K562 (cell line): ENCODE results near the gene LRP1-AS. TPM values are rescaled to one million over a fixed set of nuclear protein-coding genes. Genes with fewer than 3 reads are reported as not detected.

Source experiments
- ADNP ChIP-seq: fragments of 200-800 bp; sonication (Bioruptor generic); IDR thresholded peaks from 2 replicates; pipeline ENCODE4 v1.6.1; 2016; ENCODE audit warnings: missing genetic modification characterization, missing compliant biosample characterization
- ARHGAP35 ChIP-seq: fragments of 450-650 bp; IDR thresholded peaks from 2 replicates; pipeline ENCODE4 v1.6.1; 2018; ENCODE audit not compliant: partially characterized antibody
- BCOR ChIP-seq: fragments of 450-650 bp; IDR thresholded peaks from 2 replicates; pipeline ENCODE4 v1.6.1; 2016
- ETV1 ChIP-seq: fragments of 450-650 bp; conservative IDR thresholded peaks from 2 replicates; pipeline ENCODE4 v1.6.1; 2016; ENCODE audit warnings: missing genetic modification characterization, control low read depth, low read depth, missing compliant biosample characterization
- EWSR1 ChIP-seq: fragments of 450-650 bp; IDR thresholded peaks from 2 replicates; pipeline ENCODE4 v1.6.1; 2018; ENCODE audit warnings: borderline replicate concordance, mild to moderate bottlenecking, low read depth, moderate library complexity; ENCODE audit not compliant: partially characterized antibody
- FOXK2 ChIP-seq, 2 experiments: fragments of 450-650 bp; IDR thresholded peaks in 1 of 2; conservative IDR thresholded peaks in 1 of 2; 2 replicates each; pipeline ENCODE4 v1.6.1; 2016; ENCODE audit warnings: low read depth in 2 of 2, mild to moderate bottlenecking in 1 of 2
- HDAC6 ChIP-seq: IDR thresholded peaks from 2 replicates; pipeline ENCODE4 v1.6.1; 2012; ENCODE audit warnings: low read depth, mild to moderate bottlenecking, control low read depth, inconsistent platforms, low read length, moderate library complexity
- MTA2 ChIP-seq: fragments of 450-650 bp; IDR thresholded peaks from 2 replicates; pipeline ENCODE4 v1.6.1; 2016; ENCODE audit warnings: low read depth
- PHB ChIP-seq: fragments of 250-450 bp; sonication (Bioruptor Pico); IDR thresholded peaks from 2 replicates; pipeline ENCODE4 v1.5.0; 2021
- PHF21A ChIP-seq: fragments of 450-650 bp; IDR thresholded peaks from 2 replicates; pipeline ENCODE4 v1.6.1; 2017; ENCODE audit warnings: low read depth, borderline replicate concordance
- POU5F1 ChIP-seq: fragments of 150-350 bp; IDR thresholded peaks from 2 replicates; pipeline ENCODE4 v1.6.1; 2014; ENCODE audit warnings: borderline replicate concordance, low read length, low read depth, mild to moderate bottlenecking; ENCODE audit not compliant: partially characterized antibody
- RBM25 ChIP-seq: fragments of 200-400 bp; formaldehyde crosslinking; IDR thresholded peaks from 2 replicates; pipeline ENCODE4 v1.6.1; 2018; ENCODE audit warnings: low read length, low read depth, moderate library complexity; ENCODE audit not compliant: severe bottlenecking
- SAP30 ChIP-seq: fragments of 200-600 bp; sonication (generic); IDR thresholded peaks from 2 replicates; pipeline ENCODE4 v1.6.1; 2012; ENCODE audit warnings: borderline replicate concordance, low read depth, mild to moderate bottlenecking, moderate library complexity, low read length, control low read depth, inconsistent platforms; ENCODE audit not compliant: insufficient read depth, poor library complexity, severe bottlenecking
- TARDBP ChIP-seq: fragments of 450-650 bp; IDR thresholded peaks from 2 replicates; pipeline ENCODE4 v1.6.1; 2016
- U2AF1 ChIP-seq: fragments of 200-400 bp; formaldehyde crosslinking; optimal IDR thresholded peaks from 2 replicates; pipeline ENCODE3; 2017; ENCODE audit warnings: mild to moderate bottlenecking, low read depth, low read length, moderate library complexity
- WHSC1 ChIP-seq: IDR thresholded peaks from one replicate; pipeline ENCODE4 v1.6.1; 2012; ENCODE audit warnings: low read length, control low read depth, inconsistent platforms
- ZBTB7A ChIP-seq: IDR thresholded peaks from 2 replicates; pipeline ENCODE4 v1.6.1; 2011; ENCODE audit warnings: low read depth, mild to moderate bottlenecking, low read length, moderate library complexity, borderline replicate concordance; ENCODE audit not compliant: control insufficient read depth
- ZNF24 ChIP-seq: fragments of 450-650 bp; IDR thresholded peaks from 2 replicates; pipeline ENCODE4 v1.6.1; 2016
- ZNF668 ChIP-seq: fragments of 250-450 bp; sonication (Bioruptor Pico); IDR thresholded peaks from 2 replicates; pipeline ENCODE4 v1.8.0; 2022; ENCODE audit warnings: mild to moderate bottlenecking, inconsistent platforms
- ZNF707 ChIP-seq: fragments of 250-450 bp; sonication (Bioruptor Pico); conservative IDR thresholded peaks from 2 replicates; pipeline ENCODE4 v1.8.0; 2022; ENCODE audit warnings: inconsistent platforms, mild to moderate bottlenecking, moderate library complexity
- polyA plus RNA-seq, 8 experiments: library from polyadenylated mRNA; depleted of rRNA in 4 of 8; stranded (reverse) in 5 of 8; unstranded in 3 of 8; fragments of >200 nt; fragmentation: Nextera tagmentation in 2 of 8; fragmentation: Illumina TruSeq in 1 of 8; extraction: Ambion mirVana in 2 of 8; extraction: Trizol in 1 of 8; gene quantifications; 2 replicates each; pipeline versions ENCODE4 v1.2.1 to v1.2.3, GENCODE V29; 2011 to 2014; ENCODE audit warnings: inconsistent platforms in 1 of 8, missing spikeins in 1 of 8
- total RNA-seq, 7 experiments: library from RNA; depleted of rRNA in 6 of 7; stranded (reverse); fragments of >200 nt in 6 of 7; fragmentation: Illumina TruSeq in 2 of 7; extraction: Trizol in 2 of 7; gene quantifications; 2 replicates each; pipeline versions ENCODE4 v1.2.1 to v1.2.3, GENCODE V29; 2011 to 2021; ENCODE audit warnings: low replicate concordance in 1 of 7
- TF ChIP-seq, protein P1 (sequence below): IDR thresholded peaks from 2 replicates; pipeline ENCODE4 v1.6.1; 2011; ENCODE audit warnings: borderline replicate concordance, low read depth, mild to moderate bottlenecking, moderate library complexity, low read length; ENCODE audit not compliant: insufficient read depth, poor library complexity, severe bottlenecking
- TF ChIP-seq, protein P2 (sequence below): fragments of 250-450 bp; sonication (Bioruptor Pico); IDR thresholded peaks from 2 replicates; pipeline ENCODE4 v1.8.0; 2022; ENCODE audit warnings: inconsistent platforms, mild to moderate bottlenecking, moderate library complexity, borderline replicate concordance
- TF ChIP-seq, protein P3 (sequence below): fragments of 450-650 bp; IDR thresholded peaks from 2 replicates; pipeline ENCODE4 v1.6.1; 2017; ENCODE audit warnings: antibody characterized with exemption

Gene LRP1-AS
- total and polyA plus RNA-seq, 9 of the 15 experiments (the other 6 are each of a cell fraction or from before 2014, with no cell fraction given): not detected

DNA sequence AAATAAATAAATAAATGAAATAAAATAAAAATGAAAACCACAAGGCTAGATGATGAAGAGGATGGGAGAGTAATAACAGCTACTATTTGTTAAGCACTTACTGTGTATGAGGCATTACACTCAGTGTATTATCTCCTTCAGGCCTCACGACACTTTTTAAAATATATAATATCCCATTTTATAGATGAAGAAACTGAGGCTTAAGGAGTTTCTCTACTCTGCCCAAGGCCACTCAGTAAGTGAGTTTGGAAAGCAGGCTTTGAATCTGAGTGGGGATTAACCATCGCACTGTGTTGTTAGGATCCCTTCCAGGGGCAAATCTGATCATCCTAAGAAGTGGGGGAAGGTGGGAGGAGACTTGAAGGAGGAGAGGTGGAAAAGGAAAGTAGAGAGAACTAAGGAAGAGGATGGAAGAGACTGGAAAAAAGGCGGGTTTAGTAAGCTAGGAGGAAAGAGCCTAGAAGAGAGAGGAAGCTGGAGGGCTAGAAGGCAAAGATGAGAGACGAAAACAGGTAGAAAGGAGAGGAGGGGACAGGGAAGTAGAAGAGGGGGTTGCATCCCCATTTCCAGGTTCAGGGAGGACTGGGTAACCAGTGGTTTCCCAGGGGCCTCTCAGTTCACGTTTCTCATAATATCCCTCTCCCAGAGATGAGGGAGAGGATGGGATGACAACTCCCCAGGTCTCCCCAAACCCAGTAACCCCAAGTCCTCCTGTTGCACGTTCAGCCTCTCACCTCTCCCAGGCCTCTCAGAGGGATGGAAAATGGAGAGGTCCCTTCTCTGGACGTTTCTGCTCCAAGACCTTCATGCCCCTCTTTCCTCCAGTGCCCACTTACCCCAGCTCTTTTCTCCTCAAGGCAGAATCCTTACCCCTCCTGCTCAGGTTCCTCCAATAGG, 38.0 kb downstream of the LRP1-AS start (continued):
- TF ChIP-seq, protein P1, sequence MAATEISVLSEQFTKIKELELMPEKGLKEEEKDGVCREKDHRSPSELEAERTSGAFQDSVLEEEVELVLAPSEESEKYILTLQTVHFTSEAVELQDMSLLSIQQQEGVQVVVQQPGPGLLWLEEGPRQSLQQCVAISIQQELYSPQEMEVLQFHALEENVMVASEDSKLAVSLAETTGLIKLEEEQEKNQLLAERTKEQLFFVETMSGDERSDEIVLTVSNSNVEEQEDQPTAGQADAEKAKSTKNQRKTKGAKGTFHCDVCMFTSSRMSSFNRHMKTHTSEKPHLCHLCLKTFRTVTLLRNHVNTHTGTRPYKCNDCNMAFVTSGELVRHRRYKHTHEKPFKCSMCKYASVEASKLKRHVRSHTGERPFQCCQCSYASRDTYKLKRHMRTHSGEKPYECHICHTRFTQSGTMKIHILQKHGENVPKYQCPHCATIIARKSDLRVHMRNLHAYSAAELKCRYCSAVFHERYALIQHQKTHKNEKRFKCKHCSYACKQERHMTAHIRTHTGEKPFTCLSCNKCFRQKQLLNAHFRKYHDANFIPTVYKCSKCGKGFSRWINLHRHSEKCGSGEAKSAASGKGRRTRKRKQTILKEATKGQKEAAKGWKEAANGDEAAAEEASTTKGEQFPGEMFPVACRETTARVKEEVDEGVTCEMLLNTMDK: no peak
- no peak for TF ChIP-seq FOXK2 (conservative IDR thresholded peaks at IDR 0.05 in 1 of 2, IDR thresholded peaks at IDR 0.05 in 1 of 2; ENCODE audit: low read depth in 2 of 2)
- TF ChIP-seq WHSC1: no peak
- TF ChIP-seq BCOR: peak; percentile 88
- peak; percentile 54 for TF ChIP-seq ARHGAP35
- no peak for TF ChIP-seq ETV1
- TF ChIP-seq ZBTB7A: no peak
- TF ChIP-seq EWSR1: no peak
- TF ChIP-seq HDAC6: no peak
- TF ChIP-seq RBM25: peak; percentile 93
- no peak for TF ChIP-seq POU5F1
- TF ChIP-seq U2AF1: no peak
- no peak for TF ChIP-seq PHB
- no peak for TF ChIP-seq ZNF24
- TF ChIP-seq ADNP (tag): peak; percentile 71; the same call in 1 of the 2 replicates
- TF ChIP-seq, protein P2, sequence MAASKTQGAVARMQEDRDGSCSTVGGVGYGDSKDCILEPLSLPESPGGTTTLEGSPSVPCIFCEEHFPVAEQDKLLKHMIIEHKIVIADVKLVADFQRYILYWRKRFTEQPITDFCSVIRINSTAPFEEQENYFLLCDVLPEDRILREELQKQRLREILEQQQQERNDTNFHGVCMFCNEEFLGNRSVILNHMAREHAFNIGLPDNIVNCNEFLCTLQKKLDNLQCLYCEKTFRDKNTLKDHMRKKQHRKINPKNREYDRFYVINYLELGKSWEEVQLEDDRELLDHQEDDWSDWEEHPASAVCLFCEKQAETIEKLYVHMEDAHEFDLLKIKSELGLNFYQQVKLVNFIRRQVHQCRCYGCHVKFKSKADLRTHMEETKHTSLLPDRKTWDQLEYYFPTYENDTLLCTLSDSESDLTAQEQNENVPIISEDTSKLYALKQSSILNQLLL (CRISPR knock-in tag): no peak
- TF ChIP-seq ZNF668 (CRISPR knock-in tag): no peak
- TF ChIP-seq ZNF707: no peak
- TF ChIP-seq PHF21A: no peak
- no peak for TF ChIP-seq MTA2
- TF ChIP-seq SAP30: no peak
- TF ChIP-seq TARDBP: no peak
- TF ChIP-seq, protein P3, sequence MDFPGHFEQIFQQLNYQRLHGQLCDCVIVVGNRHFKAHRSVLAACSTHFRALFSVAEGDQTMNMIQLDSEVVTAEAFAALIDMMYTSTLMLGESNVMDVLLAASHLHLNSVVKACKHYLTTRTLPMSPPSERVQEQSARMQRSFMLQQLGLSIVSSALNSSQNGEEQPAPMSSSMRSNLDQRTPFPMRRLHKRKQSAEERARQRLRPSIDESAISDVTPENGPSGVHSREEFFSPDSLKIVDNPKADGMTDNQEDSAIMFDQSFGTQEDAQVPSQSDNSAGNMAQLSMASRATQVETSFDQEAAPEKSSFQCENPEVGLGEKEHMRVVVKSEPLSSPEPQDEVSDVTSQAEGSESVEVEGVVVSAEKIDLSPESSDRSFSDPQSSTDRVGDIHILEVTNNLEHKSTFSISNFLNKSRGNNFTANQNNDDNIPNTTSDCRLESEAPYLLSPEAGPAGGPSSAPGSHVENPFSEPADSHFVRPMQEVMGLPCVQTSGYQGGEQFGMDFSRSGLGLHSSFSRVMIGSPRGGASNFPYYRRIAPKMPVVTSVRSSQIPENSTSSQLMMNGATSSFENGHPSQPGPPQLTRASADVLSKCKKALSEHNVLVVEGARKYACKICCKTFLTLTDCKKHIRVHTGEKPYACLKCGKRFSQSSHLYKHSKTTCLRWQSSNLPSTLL: no peak
